Measurements from ENCODE around the gene C1QTNF5. TPM values are rescaled to one million over a fixed set of nuclear protein-coding genes. Genes with fewer than 3 reads are reported as not detected.

C1QTNF5 gene
- total and polyA plus RNA-seq, 4 donors = 1.9 to 6.4 (median 3.3) TPM

DNA sequence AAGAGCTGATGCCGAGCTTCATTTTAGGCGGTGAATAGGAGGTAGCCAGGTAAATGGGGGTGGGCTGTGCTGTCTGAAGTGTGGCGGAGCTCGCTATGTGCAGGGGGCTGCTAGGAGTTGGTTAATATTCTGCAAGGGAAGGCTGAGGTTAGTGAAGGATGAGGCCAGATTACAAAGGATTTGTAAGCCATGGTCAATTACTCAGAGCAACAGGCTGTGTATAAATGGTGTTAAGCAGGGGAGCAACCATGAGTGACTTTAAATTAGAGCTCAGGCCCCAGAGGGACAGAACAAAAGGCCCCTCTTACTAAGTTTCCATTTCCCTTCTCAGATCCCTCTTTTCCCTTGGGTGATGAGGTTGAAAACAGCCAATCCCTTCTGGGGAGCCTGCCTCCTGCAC, 16.5 kb downstream of the C1QTNF5 start:
- H3K4me3 ChIP-seq (ENCODE audit: low read depth in 1 of 3, low read length in 3 of 3) = no peak overlapping the region
- no peak overlapping the region for H3K27ac ChIP-seq (ENCODE audit: low read depth in 1 of 2, low read length in 2 of 2)
- no peak overlapping the region for H3K9ac ChIP-seq (ENCODE audit: low read depth in 1 of 2, low read length in 2 of 2)
- H3K36me3 ChIP-seq (ENCODE audit: control insufficient read depth in 4 of 4, insufficient read depth in 3 of 4, low read depth in 1 of 4, low read length in 3 of 4) = no peaks in the 10 kb centered on the region
- no peak for DNase-seq (ENCODE audit: low spot score)
- H3K27me3 ChIP-seq (ENCODE audit: control insufficient read depth in 4 of 4, insufficient read depth in 4 of 4, low read length in 3 of 4) = peaks cover 0 to 3% (median 0%) of the 10 kb centered on the region in 4 donors
- H3K9me3 ChIP-seq (ENCODE audit: control insufficient read depth in 4 of 4, low read length in 3 of 4) = no peaks in the 10 kb centered on the region
- WGBS = 62% methylated on average over 4 of the region's 4 CpGs
- H3K4me1 ChIP-seq (ENCODE audit: control insufficient read depth in 4 of 4, insufficient read depth in 4 of 4, low read length in 3 of 4) = peaks cover 4 to 17% (median 12%) of the 10 kb centered on the region in 4 donors
- TF ChIP-seq TAF1 (conservative IDR thresholded peaks at IDR 0.05) (no peak), SP1 (IDR thresholded peaks at IDR 0.05) (no peak), HNF4A (conservative IDR thresholded peaks at IDR 0.05) (no peak), FOXA1 (IDR thresholded peaks at IDR 0.05) (no peak), GABPA (IDR thresholded peaks at IDR 0.05 in 1 of 2, conservative IDR thresholded peaks at IDR 0.05 in 1 of 2) (no peak), HNF4G (IDR thresholded peaks at IDR 0.05) (no peak), YY1 (IDR thresholded peaks at IDR 0.05) (no peak), RXRA (IDR thresholded peaks at IDR 0.05) (no peak), RAD21 (IDR thresholded peaks at IDR 0.05) (no peak), NR2F2 (IDR thresholded peaks at IDR 0.05) (no peak), FOXA2 (IDR thresholded peaks at IDR 0.05) (no peak), EGR1 (IDR thresholded peaks at IDR 0.05; ENCODE audit: low read depth in 2 of 2) (no peak), JUND (IDR thresholded peaks at IDR 0.05) (no peak)
- TF ChIP-seq, protein P1, sequence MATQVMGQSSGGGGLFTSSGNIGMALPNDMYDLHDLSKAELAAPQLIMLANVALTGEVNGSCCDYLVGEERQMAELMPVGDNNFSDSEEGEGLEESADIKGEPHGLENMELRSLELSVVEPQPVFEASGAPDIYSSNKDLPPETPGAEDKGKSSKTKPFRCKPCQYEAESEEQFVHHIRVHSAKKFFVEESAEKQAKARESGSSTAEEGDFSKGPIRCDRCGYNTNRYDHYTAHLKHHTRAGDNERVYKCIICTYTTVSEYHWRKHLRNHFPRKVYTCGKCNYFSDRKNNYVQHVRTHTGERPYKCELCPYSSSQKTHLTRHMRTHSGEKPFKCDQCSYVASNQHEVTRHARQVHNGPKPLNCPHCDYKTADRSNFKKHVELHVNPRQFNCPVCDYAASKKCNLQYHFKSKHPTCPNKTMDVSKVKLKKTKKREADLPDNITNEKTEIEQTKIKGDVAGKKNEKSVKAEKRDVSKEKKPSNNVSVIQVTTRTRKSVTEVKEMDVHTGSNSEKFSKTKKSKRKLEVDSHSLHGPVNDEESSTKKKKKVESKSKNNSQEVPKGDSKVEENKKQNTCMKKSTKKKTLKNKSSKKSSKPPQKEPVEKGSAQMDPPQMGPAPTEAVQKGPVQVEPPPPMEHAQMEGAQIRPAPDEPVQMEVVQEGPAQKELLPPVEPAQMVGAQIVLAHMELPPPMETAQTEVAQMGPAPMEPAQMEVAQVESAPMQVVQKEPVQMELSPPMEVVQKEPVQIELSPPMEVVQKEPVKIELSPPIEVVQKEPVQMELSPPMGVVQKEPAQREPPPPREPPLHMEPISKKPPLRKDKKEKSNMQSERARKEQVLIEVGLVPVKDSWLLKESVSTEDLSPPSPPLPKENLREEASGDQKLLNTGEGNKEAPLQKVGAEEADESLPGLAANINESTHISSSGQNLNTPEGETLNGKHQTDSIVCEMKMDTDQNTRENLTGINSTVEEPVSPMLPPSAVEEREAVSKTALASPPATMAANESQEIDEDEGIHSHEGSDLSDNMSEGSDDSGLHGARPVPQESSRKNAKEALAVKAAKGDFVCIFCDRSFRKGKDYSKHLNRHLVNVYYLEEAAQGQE (IDR thresholded peaks at IDR 0.05) = no peak
- TF ChIP-seq, protein P2, sequence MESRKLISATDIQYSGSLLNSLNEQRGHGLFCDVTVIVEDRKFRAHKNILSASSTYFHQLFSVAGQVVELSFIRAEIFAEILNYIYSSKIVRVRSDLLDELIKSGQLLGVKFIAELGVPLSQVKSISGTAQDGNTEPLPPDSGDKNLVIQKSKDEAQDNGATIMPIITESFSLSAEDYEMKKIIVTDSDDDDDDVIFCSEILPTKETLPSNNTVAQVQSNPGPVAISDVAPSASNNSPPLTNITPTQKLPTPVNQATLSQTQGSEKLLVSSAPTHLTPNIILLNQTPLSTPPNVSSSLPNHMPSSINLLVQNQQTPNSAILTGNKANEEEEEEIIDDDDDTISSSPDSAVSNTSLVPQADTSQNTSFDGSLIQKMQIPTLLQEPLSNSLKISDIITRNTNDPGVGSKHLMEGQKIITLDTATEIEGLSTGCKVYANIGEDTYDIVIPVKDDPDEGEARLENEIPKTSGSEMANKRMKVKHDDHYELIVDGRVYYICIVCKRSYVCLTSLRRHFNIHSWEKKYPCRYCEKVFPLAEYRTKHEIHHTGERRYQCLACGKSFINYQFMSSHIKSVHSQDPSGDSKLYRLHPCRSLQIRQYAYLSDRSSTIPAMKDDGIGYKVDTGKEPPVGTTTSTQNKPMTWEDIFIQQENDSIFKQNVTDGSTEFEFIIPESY (IDR thresholded peaks at IDR 0.05) = no peak
- TF ChIP-seq, protein P3, sequence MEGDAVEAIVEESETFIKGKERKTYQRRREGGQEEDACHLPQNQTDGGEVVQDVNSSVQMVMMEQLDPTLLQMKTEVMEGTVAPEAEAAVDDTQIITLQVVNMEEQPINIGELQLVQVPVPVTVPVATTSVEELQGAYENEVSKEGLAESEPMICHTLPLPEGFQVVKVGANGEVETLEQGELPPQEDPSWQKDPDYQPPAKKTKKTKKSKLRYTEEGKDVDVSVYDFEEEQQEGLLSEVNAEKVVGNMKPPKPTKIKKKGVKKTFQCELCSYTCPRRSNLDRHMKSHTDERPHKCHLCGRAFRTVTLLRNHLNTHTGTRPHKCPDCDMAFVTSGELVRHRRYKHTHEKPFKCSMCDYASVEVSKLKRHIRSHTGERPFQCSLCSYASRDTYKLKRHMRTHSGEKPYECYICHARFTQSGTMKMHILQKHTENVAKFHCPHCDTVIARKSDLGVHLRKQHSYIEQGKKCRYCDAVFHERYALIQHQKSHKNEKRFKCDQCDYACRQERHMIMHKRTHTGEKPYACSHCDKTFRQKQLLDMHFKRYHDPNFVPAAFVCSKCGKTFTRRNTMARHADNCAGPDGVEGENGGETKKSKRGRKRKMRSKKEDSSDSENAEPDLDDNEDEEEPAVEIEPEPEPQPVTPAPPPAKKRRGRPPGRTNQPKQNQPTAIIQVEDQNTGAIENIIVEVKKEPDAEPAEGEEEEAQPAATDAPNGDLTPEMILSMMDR (IDR thresholded peaks at IDR 0.05; ENCODE audit: low read depth, low read length, missing input control) = no peak
- TF ChIP-seq, protein P4, sequence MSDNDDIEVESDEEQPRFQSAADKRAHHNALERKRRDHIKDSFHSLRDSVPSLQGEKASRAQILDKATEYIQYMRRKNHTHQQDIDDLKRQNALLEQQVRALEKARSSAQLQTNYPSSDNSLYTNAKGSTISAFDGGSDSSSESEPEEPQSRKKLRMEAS (IDR thresholded peaks at IDR 0.05) = no peak
- TF ChIP-seq, protein P5, sequence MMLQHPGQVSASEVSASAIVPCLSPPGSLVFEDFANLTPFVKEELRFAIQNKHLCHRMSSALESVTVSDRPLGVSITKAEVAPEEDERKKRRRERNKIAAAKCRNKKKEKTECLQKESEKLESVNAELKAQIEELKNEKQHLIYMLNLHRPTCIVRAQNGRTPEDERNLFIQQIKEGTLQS (IDR thresholded peaks at IDR 0.05) = no peak
